ENCODE measurements around the gene PDE1C.

Gene PDE1C

GRCh38 chr7:32104766-32105165, 34.6 kb upstream of the PDE1C start:
- no peak for TF ChIP-seq CTCF (IDR thresholded peaks at IDR 0.05; ENCODE audit: low read depth, low read length)
- in situ Hi-C loops (cut with HindIII; ENCODE audit: low sequenced_read_pairs): no loop called here
- no peak for DNase-seq (ENCODE audit: low read depth, low spot score)
- H3K4me3 ChIP-seq (ENCODE audit: low read depth, low read length): no peak overlapping the region

- no peak for TF ChIP-seq CTCF (IDR thresholded peaks at IDR 0.05; ENCODE audit: low read depth, low read length)
- in situ Hi-C loops (cut with HindIII; ENCODE audit: low sequenced_read_pairs): no loop called here
- DNase-seq (ENCODE audit: low read depth, low spot score): no peak
Observed at GRCh38 chr7:32103361-32103760, 33.2 kb upstream of the PDE1C start.

GRCh38 chr7:32102432-32102873, 32.2 kb upstream of the PDE1C start:
- H3K4me3 ChIP-seq (ENCODE audit: low read depth, low read length): no peak overlapping the region
- TF ChIP-seq CTCF (IDR thresholded peaks at IDR 0.05; ENCODE audit: low read depth, low read length): no peak
- DNase-seq (ENCODE audit: low read depth, low spot score): no peak
- in situ Hi-C loops (cut with HindIII; ENCODE audit: low sequenced_read_pairs): no loop called here

More at GRCh38 chr7:32103361-32103760, 33.2 kb upstream of the PDE1C start:
- H3K4me3 ChIP-seq (ENCODE audit: low read depth, low read length): no peak overlapping the region

GRCh38 chr7:32100407-32100907, 30.2 kb upstream of the PDE1C start:
- in situ Hi-C loops (cut with HindIII; ENCODE audit: low sequenced_read_pairs): no loop called here
- no peak overlapping the region for H3K4me3 ChIP-seq (ENCODE audit: low read depth, low read length)
- no peak for DNase-seq (ENCODE audit: low read depth, low spot score)
- TF ChIP-seq CTCF (IDR thresholded peaks at IDR 0.05; ENCODE audit: low read depth, low read length): no peak

- H3K4me3 ChIP-seq (ENCODE audit: low read depth, low read length): no peak overlapping the region
- DNase-seq (ENCODE audit: low read depth, low spot score): no peak
- in situ Hi-C loops (cut with HindIII; ENCODE audit: low sequenced_read_pairs): no loop called here
- TF ChIP-seq CTCF (IDR thresholded peaks at IDR 0.05; ENCODE audit: low read depth, low read length): no peak
Observed at GRCh38 chr7:32094516-32094915, 24.3 kb upstream of the PDE1C start.

GRCh38 chr7:32093415-32094408, 23.5 kb upstream of the PDE1C start:
- in situ Hi-C loops (cut with HindIII; ENCODE audit: low sequenced_read_pairs): no loop called here
- no peak overlapping the region for H3K4me3 ChIP-seq (ENCODE audit: low read depth, low read length)
- peak; percentile 92 for DNase-seq (ENCODE audit: low read depth, low spot score)
- no peak for TF ChIP-seq CTCF (IDR thresholded peaks at IDR 0.05; ENCODE audit: low read depth, low read length)

All from astrocyte of the spinal cord (primary cell).